ENCODE measurements around the gene TRPT1.
"Not testable (repeated sequence)": the region's sequence is repeated elsewhere in the genome, so short reads cannot be mapped to it uniquely, and the experiment has no call there.

The TRPT1 gene

DNA sequence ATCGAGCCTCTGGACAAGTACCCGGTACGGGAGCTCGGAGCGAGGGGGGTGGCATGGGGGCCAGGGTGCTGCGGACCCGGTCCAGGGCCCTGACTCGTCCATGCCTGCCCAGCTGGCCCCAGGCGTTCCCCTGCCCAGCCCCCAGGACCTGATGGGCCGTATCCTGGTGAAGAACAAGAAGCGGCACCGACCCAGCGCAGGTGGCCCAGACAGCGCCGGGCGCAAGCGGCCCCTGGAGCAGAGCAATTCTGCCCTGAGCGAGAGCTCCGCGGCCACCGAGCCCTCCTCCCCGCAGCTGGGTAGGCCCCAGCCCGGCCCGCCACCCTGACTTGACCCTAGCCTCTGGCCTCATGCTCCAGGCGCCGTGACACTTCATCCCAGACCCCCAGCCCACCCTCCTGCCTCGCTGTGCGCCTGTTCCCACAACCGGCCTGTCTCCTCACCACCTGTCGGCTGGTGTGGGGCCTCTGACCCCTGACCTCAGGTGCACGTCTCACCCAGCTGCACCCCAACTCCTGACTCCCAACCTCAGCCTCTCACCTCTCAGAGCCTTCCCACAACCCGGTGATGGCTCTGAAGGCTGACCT is 33.1 kb upstream of the TRPT1 start:
- DNase-seq (ENCODE audit: low spot score), result no peak

DNA sequence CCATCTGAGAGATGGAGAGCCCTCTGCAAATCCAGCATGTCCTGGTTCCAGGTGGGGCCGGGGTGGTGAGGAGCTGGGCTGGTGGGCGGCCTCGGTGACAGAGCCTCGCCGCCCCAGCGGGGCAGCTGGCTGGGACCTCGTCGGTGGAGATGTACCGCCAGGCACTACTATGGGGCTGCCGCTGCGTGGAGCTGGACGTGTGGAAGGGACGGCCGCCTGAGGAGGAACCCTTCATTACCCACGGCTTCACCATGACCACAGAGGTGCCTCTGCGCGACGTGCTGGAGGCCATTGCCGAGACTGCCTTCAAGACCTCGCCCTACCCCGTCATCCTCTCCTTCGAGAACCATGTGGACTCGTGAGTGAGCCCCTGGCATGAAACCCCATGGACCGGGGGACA is 32.4 kb upstream of the TRPT1 start:
- DNase-seq (ENCODE audit: low spot score), result no peak

DNA sequence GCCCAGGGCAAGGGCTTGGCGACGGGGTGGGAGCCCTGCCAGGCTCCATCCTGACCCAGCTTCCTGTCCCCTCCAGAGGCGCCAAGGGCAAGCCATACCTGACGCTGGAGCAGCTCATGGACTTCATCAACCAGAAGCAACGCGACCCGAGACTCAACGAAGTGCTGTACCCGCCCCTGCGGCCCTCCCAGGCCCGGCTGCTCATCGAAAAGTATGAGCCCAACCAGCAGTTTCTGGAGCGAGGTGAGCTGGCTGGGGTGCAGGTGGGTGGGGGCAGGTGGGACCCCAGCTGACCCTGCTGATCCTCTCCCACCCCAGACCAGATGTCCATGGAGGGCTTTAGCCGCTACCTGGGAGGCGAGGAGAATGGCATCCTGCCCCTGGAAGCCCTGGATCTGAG is 30.3 kb upstream of the TRPT1 start:
- DNase-seq (ENCODE audit: low spot score), result no peak

DNA sequence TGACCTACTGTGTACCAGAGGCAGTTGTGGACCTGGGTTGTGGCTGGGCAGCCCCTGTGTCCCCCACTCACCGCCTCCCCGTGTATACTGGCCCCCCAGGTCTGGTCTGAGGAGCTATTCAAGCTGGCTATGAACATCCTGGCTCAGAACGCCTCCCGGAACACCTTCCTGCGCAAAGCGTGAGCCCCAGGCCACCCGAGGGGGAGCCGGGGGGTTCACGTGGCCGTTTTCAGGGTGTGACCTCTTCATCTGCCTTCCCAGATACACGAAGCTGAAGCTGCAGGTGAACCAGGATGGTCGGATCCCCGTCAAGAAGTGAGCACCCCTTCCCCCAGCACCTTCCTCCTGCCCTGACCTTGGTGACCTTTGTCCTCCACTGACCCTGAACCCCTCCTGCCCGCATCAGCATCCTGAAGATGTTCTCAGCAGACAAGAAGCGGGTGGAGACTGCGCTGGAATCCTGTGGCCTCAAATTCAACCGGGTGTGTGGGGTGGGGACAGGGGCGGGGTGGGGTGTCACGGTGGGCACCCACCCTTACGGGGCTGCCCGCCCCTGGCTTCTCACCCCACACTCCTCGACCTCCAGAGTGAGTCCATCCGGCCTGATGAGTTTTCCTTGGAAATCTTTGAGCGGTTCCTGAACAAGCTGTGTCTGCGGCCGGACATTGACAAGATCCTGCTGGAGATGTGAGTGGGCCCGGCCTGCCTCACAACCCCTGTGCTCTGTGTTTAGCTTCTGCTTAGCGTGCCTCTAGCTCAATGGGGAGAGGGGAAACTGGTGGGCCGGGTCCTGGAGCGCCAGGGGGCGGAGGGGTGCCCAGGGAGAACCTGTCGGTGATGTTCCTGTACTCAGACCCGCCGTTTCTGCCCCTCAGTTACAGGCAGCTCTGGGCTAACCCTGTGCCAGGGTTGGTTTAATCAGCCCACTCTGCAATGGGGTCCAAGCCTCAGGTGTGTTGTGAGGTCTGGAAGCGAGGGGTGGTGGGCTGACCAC is 29.4 kb upstream of the TRPT1 start:
- no peak for DNase-seq (ENCODE audit: low spot score)

DNA sequence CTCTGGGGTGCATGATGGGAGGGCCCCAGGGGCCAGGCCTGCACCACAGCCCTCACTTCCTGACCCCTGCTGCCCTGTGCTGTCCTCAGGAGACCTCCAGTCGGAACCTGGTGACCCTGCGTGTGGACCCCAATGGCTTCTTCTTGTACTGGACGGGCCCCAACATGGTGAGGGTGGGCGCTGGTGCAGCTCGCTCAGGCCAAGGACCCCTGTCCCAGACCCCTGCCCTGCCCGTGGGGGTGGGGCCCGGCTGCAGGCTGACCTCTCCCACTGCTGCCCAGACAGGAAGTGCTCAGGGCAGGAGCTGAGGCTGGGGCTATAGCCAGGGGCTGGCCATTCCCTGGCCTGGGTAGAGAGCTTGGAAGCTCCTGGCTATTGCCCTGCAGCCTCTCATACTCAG is 28.3 kb upstream of the TRPT1 start:
- no peak for DNase-seq (ENCODE audit: low spot score)

DNA sequence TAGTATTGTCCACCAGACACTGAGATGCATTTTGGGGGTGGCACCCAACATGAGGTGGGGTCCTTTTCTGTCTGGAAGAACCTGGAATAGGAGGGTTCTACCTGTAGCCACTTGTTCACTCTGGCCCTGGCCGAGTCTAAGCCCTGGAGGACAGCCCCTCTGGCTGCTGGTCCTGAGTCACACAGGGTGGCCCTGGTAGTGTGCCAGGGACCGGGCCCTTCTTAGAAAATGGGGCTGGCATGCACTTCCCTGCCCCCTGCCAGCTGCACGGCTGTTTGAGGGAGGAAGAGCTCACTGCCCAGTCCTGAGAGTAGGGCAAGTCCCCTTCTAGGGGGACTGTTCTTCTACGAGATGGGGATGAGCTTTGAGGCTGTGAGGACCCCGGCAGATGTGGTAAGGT is 27.5 kb upstream of the TRPT1 start:
- no peak for DNase-seq (ENCODE audit: low spot score)

DNA sequence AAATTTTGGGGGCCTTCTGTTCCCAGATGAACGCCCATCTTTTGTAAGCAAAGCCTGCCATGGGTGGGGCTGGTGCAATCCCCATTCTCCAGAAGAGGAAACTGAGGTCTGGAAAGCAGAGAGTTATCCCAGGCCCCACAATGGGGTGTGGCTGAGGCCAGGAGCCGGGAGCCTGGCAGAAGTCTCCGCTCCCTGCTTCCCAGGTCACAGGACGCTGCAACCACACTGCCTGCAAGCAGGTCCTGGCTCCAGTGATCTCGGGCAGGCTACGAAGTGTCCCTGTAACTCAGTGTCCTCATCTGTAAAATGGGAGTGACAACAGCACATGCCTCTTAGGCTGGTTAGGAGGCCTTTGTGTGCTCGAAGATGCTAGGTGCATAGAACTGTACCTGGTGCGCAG is 27.1 kb upstream of the TRPT1 start:
- DNase-seq (ENCODE audit: low spot score), result no peak

DNA sequence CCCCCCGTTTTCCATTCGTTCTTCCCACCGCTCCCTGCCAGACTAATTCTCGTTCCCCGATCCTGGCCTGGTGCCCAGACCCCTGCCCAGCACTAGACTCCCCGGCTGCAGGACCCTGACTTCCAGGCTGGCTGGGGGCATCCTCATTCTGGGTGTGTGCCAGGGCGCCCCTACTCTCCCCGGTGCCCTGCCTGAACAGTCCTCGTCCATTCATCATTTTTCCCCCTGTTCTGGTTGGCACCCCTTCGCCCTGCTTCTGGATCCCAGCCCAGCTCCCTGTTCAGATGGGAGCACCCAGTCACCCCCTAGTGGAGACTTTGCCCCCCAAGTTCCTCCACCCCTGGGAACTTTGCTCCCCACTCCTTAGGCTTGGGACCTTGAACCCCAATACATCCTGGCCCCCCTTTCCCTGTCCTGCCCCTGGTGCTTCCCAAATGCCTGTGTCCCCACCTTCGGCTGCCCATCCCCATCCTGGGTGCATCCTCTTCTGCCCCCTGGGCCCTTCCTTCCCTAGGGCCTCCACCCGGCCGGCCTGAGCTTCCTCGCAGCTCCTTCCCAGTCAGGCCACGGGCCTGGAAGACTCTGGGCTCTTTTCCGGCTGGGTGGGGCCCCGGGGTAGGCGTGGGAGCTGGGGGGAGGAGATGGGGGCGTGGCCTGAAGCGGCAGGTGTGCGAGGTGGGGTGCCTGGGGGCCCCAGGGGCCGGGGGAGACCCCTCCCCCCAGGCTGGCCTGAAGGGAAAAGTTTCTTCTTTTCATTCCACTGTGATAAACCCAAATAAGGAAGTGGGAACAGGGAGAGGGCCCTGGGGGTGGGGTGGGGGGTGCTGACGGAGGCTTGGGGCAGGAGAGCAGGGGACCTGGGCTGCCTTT is 26.3 kb upstream of the TRPT1 start:
- no peak for DNase-seq (ENCODE audit: low spot score)

DNA sequence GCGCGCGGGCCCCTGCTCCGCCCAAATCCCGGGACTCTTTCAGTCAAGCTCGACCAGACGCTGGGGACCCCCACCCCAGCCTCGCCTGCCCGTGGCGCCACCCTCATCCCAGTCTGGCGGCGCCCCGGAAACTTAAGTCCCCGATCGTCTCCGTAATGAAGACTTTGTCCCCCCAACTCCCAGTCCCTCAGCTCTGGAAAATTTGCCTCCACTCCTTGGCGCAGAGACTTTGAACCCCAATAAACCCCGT is 25.7 kb upstream of the TRPT1 start:
- no peak for DNase-seq (ENCODE audit: low spot score)

DNA sequence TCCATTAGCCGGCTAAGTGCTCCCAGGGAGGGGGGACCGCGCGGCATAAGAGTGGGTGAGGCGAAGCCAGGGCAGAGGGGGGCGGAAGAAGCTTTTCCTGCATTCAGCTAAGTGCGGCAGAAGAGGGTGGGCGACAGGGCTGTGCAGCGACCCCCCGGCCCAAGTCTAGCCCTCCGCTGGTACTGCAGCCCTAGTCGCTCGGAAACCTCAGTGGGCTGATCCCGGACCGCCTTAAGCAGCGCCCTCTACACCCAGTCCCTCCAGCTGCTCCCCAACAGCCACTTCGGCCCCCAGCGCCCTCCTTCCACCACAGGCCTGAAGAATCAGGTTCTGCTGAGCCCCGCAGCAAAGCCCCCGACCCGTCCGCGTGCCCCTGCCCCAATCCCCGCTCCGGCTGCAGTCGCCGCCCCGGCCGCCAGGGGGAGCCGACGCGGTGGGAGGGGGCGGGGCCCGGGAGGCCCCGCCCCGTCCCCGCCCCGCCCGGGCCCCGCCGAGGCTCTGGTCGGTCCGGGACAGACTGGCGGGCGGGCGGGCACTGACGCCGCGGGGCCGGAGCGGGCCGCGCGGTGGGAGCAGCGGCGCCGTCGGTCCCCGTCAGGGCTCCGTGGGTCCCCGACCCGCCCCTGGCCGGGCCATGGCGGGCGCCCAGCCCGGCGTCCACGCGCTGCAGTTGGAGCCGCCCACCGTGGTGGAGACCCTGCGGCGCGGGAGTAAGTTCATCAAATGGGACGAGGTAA is 25.2 kb upstream of the TRPT1 start, which contains the start of gene PLCB3:
PLCB3 (plus strand) TSS at position 515 of the 737 bp plus-strand sequence; CDS start at position 635, 120 bp downstream.
- DNase-seq (ENCODE audit: low spot score), result no peak

DNA sequence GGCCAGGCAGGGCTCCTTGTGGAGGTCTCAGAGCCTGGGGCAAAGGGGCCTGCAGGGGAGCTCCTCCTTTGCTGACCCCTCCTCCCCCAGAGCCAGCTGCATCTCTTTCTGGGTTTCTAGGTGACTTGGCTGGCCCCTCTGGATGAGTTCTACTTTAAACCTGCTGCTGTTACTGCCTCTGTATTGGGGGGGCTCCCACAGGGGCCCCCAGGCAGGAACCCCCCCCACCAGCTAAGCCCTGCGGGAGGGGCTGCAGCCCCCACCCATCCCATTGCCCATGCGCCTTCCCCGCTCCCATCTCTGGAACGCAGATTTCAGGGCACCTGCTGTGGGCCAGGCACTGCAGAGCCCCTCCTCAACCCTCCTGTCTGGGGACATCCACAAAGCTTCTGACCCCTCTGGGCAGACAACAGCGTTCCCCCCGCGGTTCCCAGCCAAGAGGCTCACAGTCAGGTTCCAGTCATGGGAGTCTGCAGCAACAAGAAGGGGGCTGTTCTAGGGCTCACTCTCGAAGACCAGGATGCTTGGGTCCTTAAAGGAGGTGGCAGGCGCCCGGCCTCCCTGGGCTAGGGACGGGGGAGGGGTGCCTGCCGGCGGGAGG is 24.5 kb upstream of the TRPT1 start:
- DNase-seq (ENCODE audit: low spot score), result no peak

DNA sequence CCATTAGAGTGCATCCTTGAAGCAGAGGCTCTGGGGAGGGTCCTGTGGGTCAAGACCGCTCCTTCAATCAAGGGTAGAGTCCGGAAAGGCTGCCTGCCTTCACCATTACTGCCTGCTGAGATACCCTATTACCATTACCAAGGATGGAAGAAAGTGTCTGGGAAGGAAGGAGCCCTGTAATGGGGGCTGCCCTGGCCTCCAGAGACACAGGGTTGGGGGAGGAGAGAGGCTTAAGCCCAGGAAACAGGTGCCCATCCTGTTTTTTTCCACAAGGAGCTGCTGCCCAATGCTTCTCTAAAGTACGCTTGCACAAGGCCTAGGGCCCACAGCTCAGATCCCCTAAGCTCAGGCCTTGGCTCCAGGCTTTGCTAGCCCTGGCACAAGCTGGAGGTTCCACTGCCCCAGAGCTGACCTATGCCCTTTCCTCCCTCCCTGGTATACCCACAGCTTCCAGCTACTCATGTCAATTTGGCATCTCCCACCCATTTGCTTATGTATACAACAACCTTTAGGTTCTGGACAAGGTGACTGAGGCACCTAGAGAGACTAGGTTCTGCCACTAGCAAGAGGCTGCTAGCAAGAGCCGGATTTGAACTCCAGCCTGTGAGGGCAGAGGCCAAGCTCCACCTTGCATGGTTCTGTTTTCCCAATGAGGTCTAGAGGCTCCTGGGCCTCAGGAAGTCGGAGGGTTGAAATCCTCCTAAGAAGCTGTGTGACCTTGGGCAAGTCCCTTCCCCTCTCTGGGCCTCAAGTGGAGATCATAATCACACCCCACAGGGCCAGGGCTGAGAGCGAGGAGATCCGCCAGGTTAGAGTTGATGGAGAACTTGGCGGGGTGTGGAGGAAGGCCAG is 23.8 kb upstream of the TRPT1 start:
- DNase-seq (ENCODE audit: low spot score), result no peak

DNA sequence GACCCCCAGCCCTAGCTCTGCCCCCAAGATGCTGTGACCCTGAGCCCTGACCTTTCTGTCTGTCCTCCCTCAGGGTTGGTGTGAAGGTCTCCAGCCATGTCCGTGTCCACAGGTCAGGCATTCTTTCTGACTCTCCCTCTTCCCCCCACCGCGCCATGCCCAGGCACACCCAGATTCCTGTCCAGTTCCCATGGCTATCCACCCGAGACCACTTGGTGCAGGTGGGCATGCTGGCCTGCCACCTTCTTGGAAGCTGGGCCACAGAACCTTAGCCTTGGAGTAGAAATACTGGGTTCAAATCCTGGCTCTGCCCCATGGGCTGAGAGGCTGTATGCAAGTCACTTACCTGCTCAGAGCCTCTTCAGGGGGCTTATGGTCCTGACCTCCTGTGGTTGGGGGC is 23.1 kb upstream of the TRPT1 start:
- DNase-seq (ENCODE audit: low spot score), result no peak

DNA sequence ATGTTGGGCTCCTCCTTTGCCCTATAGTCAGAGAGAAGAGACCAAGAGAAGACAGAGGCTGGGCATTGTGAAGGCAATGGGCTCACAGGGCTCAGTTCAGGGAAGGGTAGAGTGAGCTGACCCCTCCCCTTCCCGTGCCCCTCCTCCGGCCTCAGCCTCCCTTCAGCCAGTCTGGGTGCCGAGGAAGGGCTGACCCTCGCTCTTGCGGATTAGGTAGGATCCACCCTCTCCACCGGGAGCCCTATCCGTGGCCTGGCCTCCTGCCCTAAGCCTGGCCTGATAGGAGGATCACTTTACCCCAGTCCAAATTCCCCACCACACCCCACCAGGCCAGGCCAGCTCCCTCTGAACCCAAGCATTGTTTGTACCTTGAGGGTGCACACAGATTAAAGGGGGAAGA is 22.6 kb upstream of the TRPT1 start:
- no peak for DNase-seq (ENCODE audit: low spot score)

DNA sequence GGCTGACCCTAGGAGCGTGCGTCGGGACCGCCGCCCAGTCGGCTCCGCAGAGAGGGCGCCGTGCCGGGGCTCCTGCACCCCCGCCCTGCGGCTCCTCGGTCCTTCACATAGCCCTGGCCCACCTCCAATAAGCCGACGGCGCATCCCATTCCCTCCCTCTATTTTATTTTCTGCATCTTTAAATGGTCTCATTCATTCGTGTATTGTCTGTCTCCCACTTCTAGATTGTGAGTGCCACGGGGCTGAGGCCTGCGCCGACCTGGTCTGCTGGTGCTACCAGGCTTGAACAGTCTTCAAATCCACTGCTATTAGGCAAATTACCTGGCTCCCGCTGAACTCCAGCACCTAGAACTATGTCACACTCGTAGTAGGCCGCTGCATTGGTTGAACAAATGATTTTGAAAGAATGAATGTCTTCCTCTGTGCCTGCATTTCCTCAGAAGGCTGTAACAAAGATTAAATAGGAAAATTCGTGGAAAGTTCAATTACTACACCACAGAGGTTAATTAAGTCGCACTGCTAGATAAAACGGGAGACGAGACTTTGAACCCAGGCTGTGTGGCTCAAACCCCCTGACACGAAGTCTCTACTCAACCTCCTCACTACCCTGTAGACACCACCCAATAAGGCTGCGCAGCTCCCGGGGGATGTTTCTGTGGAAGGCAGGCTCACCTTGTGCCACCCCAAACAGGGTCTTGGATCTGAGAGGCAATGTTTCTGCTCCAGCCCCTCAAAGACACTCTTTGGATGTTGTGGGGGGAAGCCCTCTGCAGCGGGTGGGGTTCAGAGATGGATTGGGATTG is 21.9 kb upstream of the TRPT1 start:
- DNase-seq (ENCODE audit: low spot score), result no peak

DNA sequence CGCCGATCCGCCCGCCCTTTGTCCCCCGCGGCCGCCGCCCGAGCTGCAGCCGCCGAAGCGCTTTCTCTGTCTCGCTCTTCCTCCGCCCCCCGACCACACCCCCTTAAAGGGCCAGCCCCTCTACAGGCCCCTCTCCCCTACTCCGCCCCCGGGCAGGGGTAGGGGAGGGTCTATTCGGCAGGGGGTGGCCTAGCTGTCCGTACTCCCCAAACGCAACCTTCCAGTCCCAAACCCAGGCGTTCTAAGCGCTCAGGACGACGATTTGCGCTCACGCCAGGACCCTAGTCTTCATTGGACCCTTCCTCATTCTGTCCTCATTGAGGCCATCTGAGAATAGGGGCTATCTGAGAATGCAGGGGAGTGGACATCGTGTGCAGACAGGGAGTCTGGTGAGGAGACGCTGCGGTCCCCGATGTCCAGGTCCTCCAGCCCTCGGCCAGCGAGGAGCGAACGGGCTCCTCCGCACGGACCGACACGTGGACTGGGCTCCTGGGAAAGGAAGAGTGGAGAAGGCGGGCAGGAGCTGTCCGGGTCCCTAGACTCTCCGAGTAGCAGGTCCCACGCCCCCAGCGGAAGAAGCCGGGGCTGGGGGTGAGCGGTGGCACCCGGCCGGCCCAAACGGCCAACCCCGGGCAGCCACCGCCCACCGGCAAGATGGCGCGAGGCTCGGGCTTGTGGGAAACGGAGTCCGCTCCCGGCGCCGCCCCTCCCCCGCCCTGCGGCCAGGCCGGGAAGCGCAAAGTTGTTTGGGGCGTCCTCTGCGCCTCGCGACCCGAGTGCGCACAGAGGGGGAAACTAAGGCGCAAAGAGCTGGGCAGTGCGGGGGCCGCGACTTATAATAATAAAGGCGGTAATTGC is 21.1 kb upstream of the TRPT1 start, which contains the start of gene PPP1R14B:
PPP1R14B (minus strand) TSS at position 73 of the 858 bp plus-strand sequence. CDS start 270 bp downstream, outside the sequence.
- DNase-seq (ENCODE audit: low spot score), result peak; percentile 75

DNA sequence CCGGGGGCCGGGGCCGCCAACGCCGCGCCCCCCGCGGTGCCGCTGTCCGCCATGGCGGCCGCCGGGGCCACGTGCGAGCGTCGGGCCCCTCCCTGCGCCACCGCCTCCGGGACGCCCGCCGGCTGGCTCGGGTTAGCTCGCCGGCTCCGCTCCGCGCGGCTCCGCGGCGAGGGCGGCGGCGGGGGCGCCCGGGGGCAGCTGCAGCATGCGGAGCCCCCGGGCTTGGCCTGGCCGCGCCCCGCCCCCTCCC is 20.6 kb upstream of the TRPT1 start:
- DNase-seq (ENCODE audit: low spot score), result not testable (repeated sequence)

DNA sequence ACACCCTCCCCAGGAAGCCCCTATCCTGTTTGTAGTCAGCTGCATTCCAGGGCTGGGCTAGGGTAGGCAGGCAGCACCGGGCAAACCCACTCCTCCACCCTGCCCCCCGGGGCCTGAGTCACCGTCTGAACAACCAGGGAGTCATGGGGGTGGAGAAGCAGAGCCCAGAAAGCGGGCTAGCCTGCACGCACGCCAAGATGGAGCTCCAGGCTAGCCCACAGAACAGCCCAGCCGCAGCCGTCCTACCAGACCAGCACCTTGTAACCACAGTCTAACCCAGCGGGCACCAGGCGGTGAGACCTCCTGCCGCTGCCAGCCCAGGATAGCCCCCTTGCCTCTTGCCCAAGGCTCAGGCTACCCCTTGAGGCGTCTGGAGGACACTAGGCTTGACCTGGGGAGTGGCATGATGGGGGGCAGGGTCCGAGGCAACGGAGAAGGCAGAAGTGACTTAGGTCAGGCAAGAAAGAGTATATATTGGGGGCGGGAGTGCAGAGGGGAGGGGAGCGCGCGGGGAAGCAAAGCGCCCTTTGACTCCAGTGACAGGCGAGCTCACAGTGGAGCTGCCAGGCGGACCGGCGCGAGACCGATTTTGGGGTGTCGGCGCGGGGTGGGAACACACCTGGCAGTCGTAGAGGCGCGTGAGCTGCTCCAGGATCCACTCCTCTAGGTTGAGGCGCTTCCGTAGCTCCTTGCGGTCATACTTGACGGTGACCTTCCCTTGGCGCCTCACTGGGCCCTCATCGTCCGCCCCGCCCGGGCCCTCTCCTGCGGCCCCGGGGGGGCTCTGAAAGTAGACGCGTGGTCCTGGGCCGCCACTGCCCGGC is 20.0 kb upstream of the TRPT1 start:
- no peak for DNase-seq (ENCODE audit: low spot score)

All from putamen (tissue), 1 donor.